GM23248 (cell line): ENCODE results near the gene BHLHA9.

Experiments
- EZH2 ChIP-seq: fragments of 200-600 bp; sonication (generic); IDR thresholded peaks from 2 replicates; pipeline ENCODE4 v1.6.1; 2018; ENCODE audit warnings: antibody characterized with exemption, mild to moderate bottlenecking; ENCODE audit not compliant: insufficient read depth, poor library complexity, severe bottlenecking
- EZH2phosphoT487 ChIP-seq: fragments of 200-600 bp; sonication (generic); IDR thresholded peaks from 2 replicates; pipeline ENCODE4 v1.6.1; 2018; ENCODE audit warnings: antibody characterized with exemption, moderate library complexity, mild to moderate bottlenecking, low read depth; ENCODE audit not compliant: insufficient read depth

GRCh38 chr17:1229349-1229899 lies 40.8 kb upstream of the BHLHA9 start:
- TF ChIP-seq EZH2phosphoT487 (0 out of 2 replicates have a peak, but pooled peaks have one; percentile 7), EZH2 (peak; percentile 94)
